CD4-positive, alpha-beta memory T cell (primary cell): ENCODE results near the gene EGLN1. TPM values are rescaled to one million over a fixed set of nuclear protein-coding genes. Genes with fewer than 3 reads are reported as not detected.

Source experiments
- CTCF ChIA-PET: fragments of 350-600 bp; sonication (Branson Sonifier 250); formaldehyde crosslinking; loops from one replicate; lab custom pipeline; 2021; ENCODE audit warnings: inconsistent platforms; ENCODE audit not compliant: partially characterized antibody; lab: Charles Lee
- POLR2A ChIA-PET: fragments of 350-600 bp; sonication (Branson Sonifier 250); formaldehyde crosslinking; loops from one replicate; lab custom pipeline; 2021; ENCODE audit not compliant: partially characterized antibody; lab: Charles Lee
- DNase-seq, 5 donors: peaks; one replicate each; pipeline versions ENCODE4 v3.0.0 to v3.0.0-alpha.2; 2020 to 2022; ENCODE audit warnings: mixed read lengths in 1 of 5
- H3K27ac ChIP-seq: one replicate; pipeline ENCODE4 v1.7.0; 2013; ENCODE audit warnings: low read depth, low read length
- H3K27me3 ChIP-seq: 2 replicates; pipeline ENCODE4 v1.7.0; 2013; ENCODE audit warnings: mild to moderate bottlenecking, low read length, moderate library complexity; ENCODE audit not compliant: insufficient read depth
- H3K36me3 ChIP-seq: 2 replicates; pipeline ENCODE4 v1.7.0; 2013; ENCODE audit warnings: mild to moderate bottlenecking, low read length, moderate library complexity; ENCODE audit not compliant: insufficient read depth
- H3K4me1 ChIP-seq: 2 replicates; pipeline ENCODE4 v1.7.0; 2013; ENCODE audit warnings: mild to moderate bottlenecking, low read length, moderate library complexity; ENCODE audit not compliant: insufficient read depth
- H3K4me3 ChIP-seq, 2 donors: one replicate each; pipeline ENCODE4 v1.7.0; 2013; ENCODE audit warnings: low read length in 2 of 2, mild to moderate bottlenecking in 1 of 2
- H3K9me3 ChIP-seq, 2 donors: one replicate each; pipeline ENCODE4 v1.7.0; 2013; ENCODE audit warnings: low read length in 2 of 2, control low read depth in 1 of 2; ENCODE audit not compliant: control insufficient read depth in 1 of 2
- H3K27ac Mint-ChIP-seq, 7 donors: one replicate each; pipeline ENCODE4 v1.8.0; 2020 to 2021; ENCODE audit warnings: mixed read lengths in 7 of 7, mild to moderate bottlenecking in 6 of 7, inconsistent platforms in 3 of 7, moderate library complexity in 3 of 7
- H3K27me3 Mint-ChIP-seq, 2 donors: one replicate each; pipeline ENCODE4 v1.8.0; 2020 to 2021; ENCODE audit warnings: mixed read lengths in 2 of 2
- H3K36me3 Mint-ChIP-seq, 2 donors: one replicate each; pipeline ENCODE4 v1.8.0; 2020 to 2021; ENCODE audit warnings: mixed read lengths in 2 of 2, inconsistent platforms in 1 of 2, mild to moderate bottlenecking in 1 of 2
- H3K4me1 Mint-ChIP-seq, 4 donors: one replicate each; pipeline ENCODE4 v1.8.0; 2020 to 2021; ENCODE audit warnings: mixed read lengths in 4 of 4, mild to moderate bottlenecking in 1 of 4
- H3K4me3 Mint-ChIP-seq, 8 donors: one replicate each; pipeline ENCODE4 v1.8.0; 2020 to 2021; ENCODE audit warnings: mixed read lengths in 8 of 8, mild to moderate bottlenecking in 7 of 8, moderate library complexity in 6 of 8, inconsistent platforms in 3 of 8
- H3K9me3 Mint-ChIP-seq, 8 donors: one replicate each; pipeline ENCODE4 v1.8.0; 2020 to 2021; ENCODE audit warnings: mixed read lengths in 8 of 8, mild to moderate bottlenecking in 5 of 8, inconsistent platforms in 3 of 8, moderate library complexity in 1 of 8
- intact Hi-C: fragments of 100-400 bp; cut with micrococcal nuclease; formaldehyde crosslinking; loops from one replicate; pipeline ENCODE4 v1.15.1; 2023
- polyA plus RNA-seq, 2 donors: library from polyadenylated mRNA; unstranded; fragments of 300-500 nt; fragmentation: Illumina TruSeq; gene quantifications; one replicate each; pipeline ENCODE4 v1.2.3, GENCODE V29; 2021
- total RNA-seq, 2 experiments: library from RNA; stranded (reverse); gene quantifications; one replicate each; pipeline ENCODE4 v1.2.3, GENCODE V29; 2021

The EGLN1 gene
- total and polyA plus RNA-seq, 4 experiments from 2014 or later: 23.5 to 32.1 (median 27.7) TPM

DNA sequence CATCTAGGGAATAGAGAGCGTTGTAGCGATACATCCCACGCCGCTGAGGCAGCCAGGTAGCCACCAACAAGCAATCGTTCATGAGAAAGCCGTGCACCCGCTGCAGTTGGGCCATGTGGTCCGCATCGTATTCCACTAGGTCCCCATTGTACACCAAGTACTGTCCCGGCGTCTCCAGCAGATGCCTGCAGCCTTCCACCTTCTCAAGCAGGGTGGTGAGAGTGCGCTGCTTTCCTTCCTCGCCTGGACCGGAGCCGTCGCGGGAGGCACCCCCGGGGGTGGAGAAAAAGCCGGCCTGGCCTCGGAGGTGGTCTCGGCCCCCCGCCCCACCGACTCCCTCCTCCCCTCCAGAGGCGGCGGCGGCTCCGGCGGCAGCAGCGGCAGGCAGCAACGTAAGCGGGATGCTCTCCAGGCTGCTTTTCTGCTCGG is 85.0 kb downstream of the EGLN1 start:
- Mint-ChIP-seq H3K9me3 (peaks cover 0 to 9% (median 0%) of the 10 kb centered on the region in 8 donors), H3K36me3 (peaks cover 34 to 62% of the 10 kb centered on the region in 2 donors), H3K27ac (peak overlapping the region; percentile 99 to 100 (median 100)), H3K27me3 (no peaks in the 10 kb centered on the region), H3K4me3 (peak overlapping the region; percentile 97 to 100 (median 99)), H3K4me1 (peaks cover 44 to 79% (median 61%) of the 10 kb centered on the region in 4 donors)
- H3K4me1 ChIP-seq: peaks cover 64% of the 10 kb centered on the region
- peak in 1 of 5 donors; percentile 72 for DNase-seq
- ChIA-PET CTCF (interaction anchor here (1.3 to 3.0 kb wide), 8 partner anchors 11 to 266 kb away, joined by 4 to 16 read pairs (median 6); no protein-coding TSS in a partner anchor), POLR2A (interaction anchor here (0.8 to 3.1 kb wide), 13 partner anchors 9 to 290 kb away, joined by 3 to 52 read pairs (median 9); partner anchors contain the start of genes DISC1, EGLN1, GNPAT and TSNAX)
- no peaks in the 10 kb centered on the region for H3K27me3 ChIP-seq
- no peaks in the 10 kb centered on the region for H3K9me3 ChIP-seq
- H3K4me3 ChIP-seq: peak overlapping the region; percentile 90 to 97
- intact Hi-C loops: loop anchor here (5.0 kb wide), 2 partner anchors 295 to 470 kb away; partner anchors contain the start of genes C1orf198 and FAM89A
- H3K36me3 ChIP-seq: no peaks in the 10 kb centered on the region
- H3K27ac ChIP-seq: peak overlapping the region; percentile 98

- Histone ChIP-seq H3K36me3 (no peaks in the 10 kb centered on the region), H3K9me3 (no peaks in the 10 kb centered on the region), H3K27me3 (no peaks in the 10 kb centered on the region), H3K4me1 (peaks cover 64% of the 10 kb centered on the region), H3K4me3 (peak overlapping the region; percentile 90 to 97), H3K27ac (no peak overlapping the region)
- Mint-ChIP-seq H3K27ac (peak overlapping the region in 6 of 7 donors; percentile 49 to 99 (median 80)), H3K36me3 (peaks cover 37 to 63% of the 10 kb centered on the region in 2 donors), H3K4me3 (peak overlapping the region; percentile 97 to 100 (median 99)), H3K9me3 (peaks cover 0 to 9% (median 0%) of the 10 kb centered on the region in 8 donors), H3K4me1 (peaks cover 45 to 90% (median 60%) of the 10 kb centered on the region in 4 donors), H3K27me3 (no peaks in the 10 kb centered on the region)
- CTCF ChIA-PET: interaction anchor here (1.2 to 3.0 kb wide), 4 partner anchors 18 to 256 kb away, joined by 3 to 12 read pairs (median 7); no protein-coding TSS in a partner anchor
- POLR2A ChIA-PET: interaction anchor here (1.5 to 2.3 kb wide), 4 partner anchors 10 to 276 kb away, joined by 4 to 11 read pairs (median 8); partner anchors contain the start of gene EGLN1
- DNase-seq: no peak
- intact Hi-C loops: loop anchor here (5.0 kb wide), 2 partner anchors 294 to 469 kb away; partner anchors contain the start of genes C1orf198 and FAM89A
Observed at GRCh38 chr1:231335663-231336602, 86.2 kb downstream of the EGLN1 start.

DNA sequence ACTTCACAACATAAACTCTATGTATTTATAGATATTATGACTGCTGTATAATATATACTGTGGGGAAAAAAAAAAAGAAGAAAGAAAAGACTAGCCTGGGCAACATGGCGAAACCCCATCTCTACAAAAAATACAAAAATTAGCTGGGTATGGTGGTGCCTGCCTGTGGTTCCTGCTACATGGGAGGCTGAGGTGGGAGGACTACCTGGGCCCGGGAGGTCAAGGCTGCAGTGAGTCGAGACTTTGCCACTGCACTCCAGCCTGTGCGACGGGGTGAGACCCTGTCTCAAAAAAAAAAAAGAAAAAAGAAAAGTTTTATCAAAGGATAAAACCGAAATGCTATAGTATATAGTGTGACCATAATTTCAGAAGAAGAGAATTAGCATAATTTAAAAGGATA is 87.1 kb downstream of the EGLN1 start:
- Histone ChIP-seq H3K9me3 (no peaks in the 10 kb centered on the region), H3K4me1 (peaks cover 59% of the 10 kb centered on the region), H3K27me3 (no peaks in the 10 kb centered on the region), H3K4me3 (peak overlapping the region in 1 of 2 donors; percentile 31), H3K36me3 (no peaks in the 10 kb centered on the region), H3K27ac (no peak overlapping the region)
- Mint-ChIP-seq H3K27me3 (no peaks in the 10 kb centered on the region), H3K4me3 (peak overlapping the region; percentile 58 to 99 (median 76)), H3K27ac (peak overlapping the region in 3 of 7 donors; percentile 15 to 99 (median 29)), H3K36me3 (peaks cover 32 to 59% of the 10 kb centered on the region in 2 donors), H3K4me1 (peaks cover 41 to 92% (median 60%) of the 10 kb centered on the region in 4 donors), H3K9me3 (peaks cover 0 to 9% (median 0%) of the 10 kb centered on the region in 8 donors)
- ChIA-PET CTCF (interaction anchor here (1.2 to 1.8 kb wide), 2 partner anchors 20 to 257 kb away, joined by 3 to 5 read pairs; no protein-coding TSS in a partner anchor), POLR2A (interaction anchor here (0.8 to 2.3 kb wide), 2 partner anchors 86 to 278 kb away, joined by 3 to 10 read pairs; partner anchors contain the start of gene EGLN1)
- DNase-seq: no peak
- intact Hi-C loops: loop anchor here (5.0 kb wide), 2 partner anchors 293 to 468 kb away; partner anchors contain the start of genes C1orf198 and FAM89A

- H3K4me3 Mint-ChIP-seq: peak overlapping the region; percentile 29 to 99 (median 76)
- H3K27me3 Mint-ChIP-seq: no peaks in the 10 kb centered on the region
- Histone ChIP-seq H3K36me3 (no peaks in the 10 kb centered on the region), H3K4me1 (peaks cover 52% of the 10 kb centered on the region), H3K9me3 (no peaks in the 10 kb centered on the region), H3K27ac (peak overlapping the region; percentile 24), H3K27me3 (no peaks in the 10 kb centered on the region), H3K4me3 (peak overlapping the region in 1 of 2 donors; percentile 31)
- peaks cover 0 to 9% (median 0%) of the 10 kb centered on the region in 8 donors for H3K9me3 Mint-ChIP-seq
- ChIA-PET CTCF (interaction anchor here (0.8 kb wide), 1 partner anchor 18 kb away, joined by 3 read pairs; no protein-coding TSS in a partner anchor), POLR2A (interaction anchor here (1.0 to 2.3 kb wide), 3 partner anchors 87 to 287 kb away, joined by 3 to 10 read pairs (median 5); partner anchors contain the start of gene EGLN1)
- H3K36me3 Mint-ChIP-seq: peaks cover 32 to 56% of the 10 kb centered on the region in 2 donors
- DNase-seq: no peak
- H3K4me1 Mint-ChIP-seq: peaks cover 38 to 89% (median 57%) of the 10 kb centered on the region in 4 donors
- H3K27ac Mint-ChIP-seq: peak overlapping the region in 2 of 7 donors; percentile 43 to 99
- intact Hi-C loops: no loop called here
Observed at GRCh38 chr1:231334079-231334666, 87.9 kb downstream of the EGLN1 start.

DNA sequence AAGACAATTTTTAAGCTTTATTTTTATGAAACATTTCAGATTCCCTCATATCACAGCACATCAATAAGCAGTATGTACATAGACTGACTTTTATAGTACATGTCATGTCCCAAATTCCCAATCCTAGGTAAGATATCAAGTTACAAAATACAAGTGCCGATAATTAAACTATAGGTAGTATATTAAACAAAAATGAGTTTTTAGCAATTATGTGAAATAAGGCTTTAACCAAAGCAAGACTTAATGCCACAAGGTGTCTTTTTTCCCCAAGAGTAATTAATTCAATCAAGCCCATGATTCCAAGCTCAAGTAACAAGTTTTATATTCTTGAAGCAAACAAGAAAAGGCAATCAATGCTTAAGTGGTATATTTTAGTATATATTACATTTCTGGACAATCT is 89.3 kb downstream of the EGLN1 start:
- no peak overlapping the region for H3K4me3 ChIP-seq
- Mint-ChIP-seq H3K4me1 (peaks cover 39 to 81% (median 53%) of the 10 kb centered on the region in 4 donors), H3K27ac (peak overlapping the region in 1 of 7 donors; percentile 5), H3K9me3 (peaks cover 0 to 8% (median 0%) of the 10 kb centered on the region in 8 donors), H3K27me3 (no peaks in the 10 kb centered on the region), H3K36me3 (peaks cover 31 to 44% of the 10 kb centered on the region in 2 donors), H3K4me3 (peak overlapping the region in 5 of 8 donors; percentile 45 to 99 (median 83))
- CTCF ChIA-PET: no interaction called here
- no peak overlapping the region for H3K27ac ChIP-seq
- intact Hi-C loops: no loop called here
- POLR2A ChIA-PET: interaction anchor here (1.2 kb wide), 1 partner anchor 88 kb away, joined by 5 read pairs; no protein-coding TSS in a partner anchor
- no peaks in the 10 kb centered on the region for H3K9me3 ChIP-seq
- H3K36me3 ChIP-seq: no peaks in the 10 kb centered on the region
- DNase-seq: no peak
- H3K27me3 ChIP-seq: no peaks in the 10 kb centered on the region
- H3K4me1 ChIP-seq: peaks cover 47% of the 10 kb centered on the region

DNA sequence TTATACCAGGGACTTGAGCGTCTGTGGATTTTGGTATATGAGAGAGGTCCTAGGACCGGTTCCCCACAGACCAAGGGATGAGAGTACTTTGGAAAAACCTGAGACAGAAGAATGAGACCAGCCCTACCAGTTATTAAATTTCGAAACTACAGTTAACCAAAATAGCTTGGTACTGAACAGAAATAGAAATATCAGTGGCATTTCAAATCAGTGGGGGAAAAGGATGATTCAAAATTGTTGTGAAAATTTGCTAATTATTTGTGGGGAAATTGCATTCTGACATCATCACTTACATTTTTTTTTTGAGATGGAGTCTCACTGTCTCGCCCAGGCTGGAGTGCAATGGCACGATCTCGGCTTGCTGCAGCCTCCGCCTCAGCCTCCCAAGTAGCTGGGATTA is 92.6 kb downstream of the EGLN1 start:
- Histone ChIP-seq H3K9me3 (no peaks in the 10 kb centered on the region), H3K36me3 (no peaks in the 10 kb centered on the region), H3K4me1 (peaks cover 22% of the 10 kb centered on the region), H3K27me3 (no peaks in the 10 kb centered on the region), H3K4me3 (no peak overlapping the region), H3K27ac (no peak overlapping the region)
- Mint-ChIP-seq H3K27ac (peak overlapping the region in 2 of 7 donors; percentile 1 to 29), H3K4me3 (no peak overlapping the region), H3K4me1 (peaks cover 21 to 50% (median 28%) of the 10 kb centered on the region in 4 donors), H3K27me3 (no peaks in the 10 kb centered on the region), H3K36me3 (peaks cover 19 to 25% of the 10 kb centered on the region in 2 donors), H3K9me3 (no peaks in the 10 kb centered on the region)
- DNase-seq: no peak
- ChIA-PET POLR2A (no interaction called here), CTCF (no interaction called here)
- intact Hi-C loops: no loop called here
